GM12864 (cell line): ENCODE data around the gene CDR2L.

Experiments used
- DNase-seq: peaks from one replicate; pipeline ENCODE4 v3.0.0-alpha.2; 2011; ENCODE audit warnings: low read depth
- H3K4me3 ChIP-seq: 2 replicates; pipeline ENCODE4 v1.5.1; 2011; ENCODE audit warnings: mild to moderate bottlenecking, low read depth, low read length, control low read depth
- CTCF ChIP-seq: IDR thresholded peaks from 2 replicates; pipeline ENCODE4 v1.5.1; 2011; ENCODE audit warnings: low read depth, mild to moderate bottlenecking, moderate library complexity, low read length, control low read depth, inconsistent platforms; ENCODE audit errors: missing control alignments

Gene CDR2L

GRCh38 chr17:74952431-74953133 is 34.9 kb upstream of the CDR2L start:
- TF ChIP-seq CTCF = no peak
- DNase-seq = no peak

GRCh38 chr17:74953134-74953687 is 34.2 kb upstream of the CDR2L start:
- no peak for TF ChIP-seq CTCF
- H3K4me3 ChIP-seq = no peak overlapping the region
- DNase-seq = no peak

More at GRCh38 chr17:74952431-74953133, 34.9 kb upstream of the CDR2L start:
- no peak overlapping the region for H3K4me3 ChIP-seq

GRCh38 chr17:74954115-74954514 is 33.3 kb upstream of the CDR2L start:
- no peak for DNase-seq
- H3K4me3 ChIP-seq = no peak overlapping the region
- TF ChIP-seq CTCF = no peak

GRCh38 chr17:74954665-74955421 is 32.6 kb upstream of the CDR2L start:
- no peak for TF ChIP-seq CTCF
- no peak overlapping the region for H3K4me3 ChIP-seq
- no peak for DNase-seq

GRCh38 chr17:74956093-74956492 is 31.3 kb upstream of the CDR2L start:
- no peak overlapping the region for H3K4me3 ChIP-seq
- no peak for TF ChIP-seq CTCF
- DNase-seq = no peak

- no peak for DNase-seq
- peak; percentile 93 for TF ChIP-seq CTCF
- H3K4me3 ChIP-seq = no peak overlapping the region
Observed at GRCh38 chr17:74957935-74958740, 29.3 kb upstream of the CDR2L start.
